H9 (cell line): ENCODE results near the gene DAD1. TPM values are rescaled to one million over a fixed set of nuclear protein-coding genes. Genes with fewer than 3 reads are reported as not detected.
"Not testable (repeated sequence)": the region's sequence is repeated elsewhere in the genome, so short reads cannot be mapped to it uniquely, and the experiment has no call there.

Experiments used
- DNase-seq: peaks from one replicate; pipeline ENCODE4 v3.0.0-alpha.2; 2017
- H2AFZ ChIP-seq: one replicate; pipeline ENCODE4 v1.6.1; 2013; ENCODE audit warnings: mild to moderate bottlenecking, low read length, control low read depth, moderate library complexity
- H2AK5ac ChIP-seq: 2 replicates; pipeline ENCODE4 v1.6.1; 2013; ENCODE audit warnings: low read length, control low read depth, mixed read lengths; ENCODE audit not compliant: insufficient read length
- H2BK120ac ChIP-seq: one replicate; pipeline ENCODE4 v1.6.1; 2013; ENCODE audit warnings: low read depth, mild to moderate bottlenecking, low read length, control low read depth, inconsistent platforms; ENCODE audit not compliant: poor library complexity, severe bottlenecking
- H2BK12ac ChIP-seq: 2 replicates; pipeline ENCODE4 v1.6.1; 2013; ENCODE audit warnings: low read length, control low read depth, mixed read lengths, low read depth; ENCODE audit not compliant: insufficient read length
- H2BK15ac ChIP-seq: 2 replicates; pipeline ENCODE4 v1.6.1; 2013; ENCODE audit warnings: low read depth, low read length, control low read depth
- H2BK20ac ChIP-seq: one replicate; pipeline ENCODE4 v1.6.1; 2013; ENCODE audit warnings: low read depth, mild to moderate bottlenecking, low read length, control low read depth, inconsistent platforms; ENCODE audit not compliant: poor library complexity, severe bottlenecking
- H2BK5ac ChIP-seq: 2 replicates; pipeline ENCODE4 v1.6.1; 2013; ENCODE audit warnings: low read length, control low read depth, mixed read lengths; ENCODE audit not compliant: insufficient read length
- H3K14ac ChIP-seq: 2 replicates; pipeline ENCODE4 v1.6.1; 2013; ENCODE audit warnings: low read length, control low read depth; ENCODE audit not compliant: insufficient read depth
- H3K18ac ChIP-seq: 2 replicates; pipeline ENCODE4 v1.6.1; 2013; ENCODE audit warnings: low read depth, mild to moderate bottlenecking, mixed read lengths, low read length, control low read depth; ENCODE audit not compliant: insufficient read length
- H3K23ac ChIP-seq: 2 replicates; pipeline ENCODE4 v1.6.1; 2013; ENCODE audit warnings: low read length, control low read depth, mixed read lengths, low read depth; ENCODE audit not compliant: insufficient read length
- H3K23me2 ChIP-seq: 2 replicates; pipeline ENCODE4 v1.6.1; 2013; ENCODE audit warnings: low read depth, mild to moderate bottlenecking, mixed read lengths, low read length, control low read depth; ENCODE audit not compliant: insufficient read length, poor library complexity, severe bottlenecking
- H3K27ac ChIP-seq: 2 replicates; pipeline ENCODE4 v1.5.1; 2013; ENCODE audit warnings: low read length, control low read depth, mixed read lengths, low read depth; ENCODE audit not compliant: insufficient read length
- H3K27me3 ChIP-seq: 2 replicates; pipeline ENCODE4 v1.6.1; 2013; ENCODE audit warnings: low read length, control low read depth, inconsistent platforms; ENCODE audit not compliant: insufficient read depth
- H3K4ac ChIP-seq: 2 replicates; pipeline ENCODE4 v1.6.1; 2013; ENCODE audit warnings: low read depth, mild to moderate bottlenecking, control low read depth, inconsistent platforms, low read length, moderate library complexity
- H3K4me1 ChIP-seq: 2 replicates; pipeline ENCODE4 v1.6.1; 2013; ENCODE audit warnings: low read length, control low read depth, inconsistent platforms; ENCODE audit not compliant: insufficient read depth
- H3K4me2 ChIP-seq: 2 replicates; pipeline ENCODE4 v1.6.1; 2013; ENCODE audit warnings: low read length, control low read depth, mixed read lengths; ENCODE audit not compliant: insufficient read length, insufficient read depth
- H3K56ac ChIP-seq: 2 replicates; pipeline ENCODE4 v1.6.1; 2013; ENCODE audit warnings: low read depth, mild to moderate bottlenecking, mixed read lengths, low read length, control low read depth; ENCODE audit not compliant: insufficient read length
- H3K79me1 ChIP-seq: 2 replicates; pipeline ENCODE4 v1.6.1; 2013; ENCODE audit warnings: low read depth, mild to moderate bottlenecking, moderate library complexity, low read length, control low read depth, inconsistent platforms; ENCODE audit not compliant: insufficient read depth, poor library complexity, severe bottlenecking
- H3K79me2 ChIP-seq: 2 replicates; pipeline ENCODE4 v1.6.1; 2013; ENCODE audit warnings: low read length, control low read depth, inconsistent platforms; ENCODE audit not compliant: insufficient read depth
- H3K9ac ChIP-seq: 2 replicates; pipeline ENCODE4 v1.6.1; 2013; ENCODE audit warnings: low read length, control low read depth, mixed read lengths; ENCODE audit not compliant: insufficient read length; ENCODE audit errors: extremely low read depth
- H3K9me3 ChIP-seq: one replicate; pipeline ENCODE4 v1.6.1; 2013; ENCODE audit warnings: low read depth, low read length, inconsistent platforms; ENCODE audit not compliant: control insufficient read depth
- H3T11ph ChIP-seq: one replicate; pipeline ENCODE4 v1.6.1; 2013; ENCODE audit warnings: mild to moderate bottlenecking, low read length, control low read depth, inconsistent platforms
- H4K20me1 ChIP-seq: one replicate; pipeline ENCODE4 v1.6.1; 2013; ENCODE audit not compliant: control insufficient read depth, insufficient read length, insufficient read depth
- H4K5ac ChIP-seq: 2 replicates; pipeline ENCODE4 v1.6.1; 2013; ENCODE audit warnings: low read depth, mild to moderate bottlenecking, mixed read lengths, low read length, control low read depth; ENCODE audit not compliant: insufficient read length
- H4K8ac ChIP-seq: replicated peaks from 2 replicates; pipeline ENCODE4 v1.6.1; 2013; ENCODE audit warnings: low read length, control low read depth, mixed read lengths, low read depth; ENCODE audit not compliant: insufficient read length
- H4K91ac ChIP-seq: 2 replicates; pipeline ENCODE4 v1.6.1; 2013; ENCODE audit warnings: low read depth, mild to moderate bottlenecking, moderate library complexity, mixed read lengths, low read length, control low read depth; ENCODE audit not compliant: insufficient read length
- H3K27ac Mint-ChIP-seq, 3 experiments: 2 replicates in 2 of 3; 3 replicates in 1 of 3; pipeline ENCODE4 v1.8.0; 2020 to 2021; ENCODE audit warnings: mixed read lengths in 3 of 3, mild to moderate bottlenecking in 1 of 3, moderate library complexity in 1 of 3
- H3K27me3 Mint-ChIP-seq: 2 replicates; pipeline ENCODE4 v1.8.0; 2021; ENCODE audit warnings: low read depth, mild to moderate bottlenecking, moderate library complexity, mixed read lengths
- H3K36me3 Mint-ChIP-seq, 3 experiments: 2 replicates in 2 of 3; 3 replicates in 1 of 3; pipeline ENCODE4 v1.8.0; 2020 to 2021; ENCODE audit warnings: low read depth in 3 of 3, mixed read lengths in 3 of 3; ENCODE audit not compliant: insufficient read depth in 1 of 3
- H3K4me1 Mint-ChIP-seq, 2 experiments: 2 replicates each; pipeline ENCODE4 v1.8.0; 2020; ENCODE audit warnings: mixed read lengths in 2 of 2
- H3K4me3 Mint-ChIP-seq, 2 experiments: 2 replicates in 1 of 2; 3 replicates in 1 of 2; pipeline ENCODE4 v1.8.0; 2020 to 2021; ENCODE audit warnings: mild to moderate bottlenecking in 2 of 2, mixed read lengths in 2 of 2, moderate library complexity in 1 of 2
- H3K9me3 Mint-ChIP-seq, 2 experiments: 2 replicates in 1 of 2; 3 replicates in 1 of 2; pipeline ENCODE4 v1.8.0; 2020; ENCODE audit warnings: mild to moderate bottlenecking in 2 of 2, mixed read lengths in 2 of 2, moderate library complexity in 1 of 2
- CTCF ChIP-seq: fragments of 200-600 bp; sonication (generic); conservative IDR thresholded peaks from 3 replicates; pipeline ENCODE4 v1.8.0; 2021; ENCODE audit warnings: antibody characterized with exemption, mild to moderate bottlenecking
- WGBS: extraction: QIAGEN DNeasy Blood & Tissue Kit; methylation state at CpG from one replicate; pipeline ENCODE4 v1.1.7; 2013; ENCODE audit warnings: missing lambda C conversion rate, low lambda C conversion rate, mixed read lengths; ENCODE audit not compliant: insufficient read length; ENCODE audit errors: extremely low coverage; 5-methylcytosine and 5-hydroxymethylcytosine counted together
- total RNA-seq: library from RNA; stranded (reverse); gene quantifications from 2 replicates; pipeline ENCODE4 v1.2.1, GENCODE V29; 2021

DAD1 gene
- total RNA-seq, 1 experiment from 2014 or later, result 127 TPM

- Histone ChIP-seq H3K23me2 (no peaks in the 10 kb centered on the region), H2AFZ (no peak overlapping the region), H4K91ac (no peak overlapping the region), H3K79me2 (no peaks in the 10 kb centered on the region), H3K27ac (no peak overlapping the region), H2BK120ac (no peak overlapping the region), H3K56ac (no peak overlapping the region), H3K18ac (no peak overlapping the region), H4K20me1 (no peaks in the 10 kb centered on the region), H2AK5ac (no peak overlapping the region), H3K79me1 (no peaks in the 10 kb centered on the region), H4K5ac (no peak overlapping the region), H2BK15ac (no peak overlapping the region), H3K9ac (no peak overlapping the region), H2BK20ac (no peak overlapping the region), H3K23ac (no peak overlapping the region), H3K27me3 (no peaks in the 10 kb centered on the region), H3T11ph (no peak overlapping the region), H4K8ac (no peak overlapping the region), H2BK5ac (no peak overlapping the region), H3K4me2 (no peak overlapping the region), H3K4me1 (peaks cover 6% of the 10 kb centered on the region; the same call in 1 of the 2 replicates), H3K14ac (no peak overlapping the region), H3K9me3 (no peaks in the 10 kb centered on the region), H2BK12ac (no peak overlapping the region), H3K4ac (no peak overlapping the region)
- no peaks in the 10 kb centered on the region; a peak in 1 of 5 replicates for H3K9me3 Mint-ChIP-seq
- peaks cover 8% of the 10 kb centered on the region for H3K27me3 Mint-ChIP-seq
- DNase-seq, result no peak
- H3K4me1 Mint-ChIP-seq, result peaks cover 24 to 26% of the 10 kb centered on the region in 2 experiments
- H3K36me3 Mint-ChIP-seq, result no peaks in the 10 kb centered on the region
- H3K27ac Mint-ChIP-seq, result no peak overlapping the region; a peak in 1 of 7 replicates
- no CpG with 5 or more reads among the region's 2 CpGs for WGBS
- no peak overlapping the region for H3K4me3 Mint-ChIP-seq
- no peak for TF ChIP-seq CTCF
Measured at GRCh38 chr14:22544406-22544805, 44.6 kb downstream of the DAD1 start.

GRCh38 chr14:22543570-22544357, 45.3 kb downstream of the DAD1 start:
- no CpG with 5 or more reads among the region's 13 CpGs for WGBS
- H3K36me3 Mint-ChIP-seq, H2BK15ac ChIP-seq, H4K5ac ChIP-seq, H3K9me3 ChIP-seq, H3K79me2 ChIP-seq, H2BK12ac ChIP-seq, H3K4ac ChIP-seq, DNase-seq, H3K9ac ChIP-seq, H3K27ac ChIP-seq, H3K79me1 ChIP-seq, H3K4me1 ChIP-seq, H3K56ac ChIP-seq, H4K8ac ChIP-seq, H3K23ac ChIP-seq, H3T11ph ChIP-seq, H4K20me1 ChIP-seq, H2AFZ ChIP-seq, H4K91ac ChIP-seq, H3K27me3 Mint-ChIP-seq, H2BK5ac ChIP-seq, H2BK20ac ChIP-seq, H3K27me3 ChIP-seq, H2AK5ac ChIP-seq, H3K4me3 Mint-ChIP-seq, H3K14ac ChIP-seq, H3K27ac Mint-ChIP-seq, H3K18ac ChIP-seq, H2BK120ac ChIP-seq, H3K9me3 Mint-ChIP-seq, H3K4me2 ChIP-seq, H3K23me2 ChIP-seq: not testable (repeated sequence)
- peaks cover 24 to 25% of the 10 kb centered on the region in 2 experiments for H3K4me1 Mint-ChIP-seq
